Erythroblast (primary cell): ENCODE data around the gene FBXO33.
A peak's percentile ranks its signal among the peaks of the same experiment; 100 is the strongest.
"Not testable (repeated sequence)": the region's sequence is repeated elsewhere in the genome, so short reads cannot be mapped to it uniquely, and the experiment has no call there.

ENCODE experiments used
- DNase-seq, 2 experiments: peaks; one replicate each; lab custom pipeline; 2025; lab: John Stamatoyannopoulos, UW
- GATA1 ChIP-seq: IDR thresholded peaks from 2 replicates; pipeline ENCODE4 v1.6.1; 2011; ENCODE audit warnings: low read depth, mild to moderate bottlenecking, control low read depth, low read length, moderate library complexity
- POLR2A ChIP-seq: IDR thresholded peaks from 2 replicates; pipeline ENCODE4 v1.6.1; 2011; ENCODE audit warnings: mild to moderate bottlenecking, low read length

The FBXO33 gene

GRCh38 chr14:39368261-39368959 lies 63.8 kb downstream of the FBXO33 start:
- peak; percentile 51 to 67 for DNase-seq
- TF ChIP-seq GATA1 (no peak), POLR2A (no peak)

GRCh38 chr14:39367387-39367751 lies 64.9 kb downstream of the FBXO33 start:
- DNase-seq: no peak

GRCh38 chr14:39366460-39367386 lies 65.5 kb downstream of the FBXO33 start:
- no peak for DNase-seq
- no peak for TF ChIP-seq POLR2A
- no peak for TF ChIP-seq GATA1

More at GRCh38 chr14:39367387-39367751, 64.9 kb downstream of the FBXO33 start:
- TF ChIP-seq GATA1 (no peak), POLR2A (no peak)

GRCh38 chr14:39365354-39365753 lies 66.9 kb downstream of the FBXO33 start:
- DNase-seq: no peak
- TF ChIP-seq GATA1 (no peak), POLR2A (no peak)

GRCh38 chr14:39364509-39364908 lies 67.7 kb downstream of the FBXO33 start:
- DNase-seq: no peak
- no peak for TF ChIP-seq GATA1
- TF ChIP-seq POLR2A: no peak

GRCh38 chr14:39361556-39361955 lies 70.7 kb downstream of the FBXO33 start:
- not testable (repeated sequence) for DNase-seq

GRCh38 chr14:39360316-39360715 lies 71.9 kb downstream of the FBXO33 start:
- TF ChIP-seq POLR2A (no peak), GATA1 (no peak)
- DNase-seq: no peak

- DNase-seq: not testable (repeated sequence)
These were observed 73.2 kb downstream of the FBXO33 start for GRCh38 chr14:39359069-39359468.

GRCh38 chr14:39351708-39352107 lies 80.5 kb downstream of the FBXO33 start:
- no peak for TF ChIP-seq GATA1
- TF ChIP-seq POLR2A: no peak
- DNase-seq: no peak

GRCh38 chr14:39350866-39351265 lies 81.4 kb downstream of the FBXO33 start:
- no peak for TF ChIP-seq POLR2A
- TF ChIP-seq GATA1: no peak
- DNase-seq: no peak
